ENCODE data around the gene RAB3D.
"Not testable (repeated sequence)": the region's sequence is repeated elsewhere in the genome, so short reads cannot be mapped to it uniquely, and the experiment has no call there.

Gene RAB3D

DNA sequence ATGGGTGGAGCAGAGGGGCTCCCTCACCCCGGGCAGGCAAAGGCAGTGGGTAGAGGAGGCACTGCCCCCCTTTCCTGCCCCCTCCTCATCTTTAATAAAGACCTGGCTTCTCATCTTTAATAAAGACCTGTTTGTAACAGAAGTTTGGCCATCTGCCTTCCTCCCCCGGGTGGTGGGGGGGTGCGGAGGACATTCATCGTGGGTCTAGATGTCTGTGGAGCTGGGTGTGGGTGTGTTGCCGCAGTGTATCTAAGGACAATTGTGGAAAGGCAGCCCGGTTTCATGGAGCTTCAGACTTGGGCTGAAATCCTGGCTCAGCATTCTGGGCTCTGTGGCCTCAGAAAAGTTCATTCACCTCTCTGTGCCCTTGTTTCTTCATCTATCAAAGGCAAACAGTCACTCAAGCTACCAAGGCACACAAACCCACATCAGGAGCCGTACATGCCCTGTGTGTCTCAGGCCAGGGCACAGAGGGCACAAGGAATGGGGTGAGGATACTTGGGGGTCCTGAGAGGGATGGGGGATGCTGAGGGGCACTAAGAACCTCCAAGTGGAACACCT, 26.2 kb upstream of the RAB3D start:
- no peak for DNase-seq

GRCh38 chr19:11364935-11365334, 25.5 kb upstream of the RAB3D start:
- DNase-seq = no peak

DNA sequence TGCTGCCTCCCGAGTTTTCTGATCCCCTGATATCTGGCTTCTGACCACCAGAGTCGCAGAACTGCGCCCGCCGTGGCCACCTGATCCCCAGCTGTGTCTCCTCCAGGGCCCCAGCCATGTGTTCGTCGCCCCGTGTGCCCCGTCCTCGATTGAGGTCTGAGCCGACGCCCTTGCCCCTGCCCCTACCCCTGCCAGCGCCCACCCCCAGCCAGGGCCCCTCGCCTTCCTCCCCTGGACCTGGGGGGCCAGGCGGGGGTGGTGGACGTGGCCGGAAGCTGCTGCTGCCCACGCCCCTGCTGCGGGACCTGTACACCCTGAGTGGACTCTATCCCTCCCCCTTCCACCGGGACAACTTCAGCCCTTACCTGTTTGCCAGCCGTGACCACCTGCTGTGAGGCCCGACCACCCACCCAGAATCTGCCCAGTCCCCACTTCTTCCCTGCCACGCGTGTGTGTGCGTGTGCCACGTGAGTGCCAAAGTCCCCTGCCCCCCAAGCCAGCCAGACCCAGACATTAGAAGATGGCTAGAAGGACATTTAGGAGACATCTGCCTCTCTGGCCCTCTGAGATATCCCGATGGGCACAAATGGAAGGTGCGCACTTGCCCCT, 24.9 kb upstream of the RAB3D start:
- no peak for DNase-seq

DNA sequence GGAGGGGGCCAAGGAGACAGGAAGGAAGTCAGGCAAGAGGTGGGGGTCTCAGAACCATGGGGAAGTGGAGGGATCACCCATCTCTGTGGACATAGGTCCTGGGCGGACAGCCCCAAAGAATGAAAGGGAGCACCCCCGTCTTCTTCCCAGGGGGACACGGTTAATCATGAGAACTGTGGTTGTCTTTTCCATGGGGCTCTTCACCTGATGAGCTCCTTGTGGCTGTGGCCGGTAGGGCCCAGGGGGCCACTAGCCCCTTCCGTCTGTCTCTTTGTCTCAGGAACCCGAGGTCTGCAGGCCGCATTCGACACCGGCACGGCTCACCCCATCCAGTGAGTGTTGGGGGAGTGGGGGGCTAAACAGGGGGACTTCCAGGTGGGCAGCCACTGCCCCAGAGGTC, 24.4 kb upstream of the RAB3D start:
- no peak for DNase-seq

GRCh38 chr19:11361771-11362731, 22.6 kb upstream of the RAB3D start:
- no peak for DNase-seq

DNA sequence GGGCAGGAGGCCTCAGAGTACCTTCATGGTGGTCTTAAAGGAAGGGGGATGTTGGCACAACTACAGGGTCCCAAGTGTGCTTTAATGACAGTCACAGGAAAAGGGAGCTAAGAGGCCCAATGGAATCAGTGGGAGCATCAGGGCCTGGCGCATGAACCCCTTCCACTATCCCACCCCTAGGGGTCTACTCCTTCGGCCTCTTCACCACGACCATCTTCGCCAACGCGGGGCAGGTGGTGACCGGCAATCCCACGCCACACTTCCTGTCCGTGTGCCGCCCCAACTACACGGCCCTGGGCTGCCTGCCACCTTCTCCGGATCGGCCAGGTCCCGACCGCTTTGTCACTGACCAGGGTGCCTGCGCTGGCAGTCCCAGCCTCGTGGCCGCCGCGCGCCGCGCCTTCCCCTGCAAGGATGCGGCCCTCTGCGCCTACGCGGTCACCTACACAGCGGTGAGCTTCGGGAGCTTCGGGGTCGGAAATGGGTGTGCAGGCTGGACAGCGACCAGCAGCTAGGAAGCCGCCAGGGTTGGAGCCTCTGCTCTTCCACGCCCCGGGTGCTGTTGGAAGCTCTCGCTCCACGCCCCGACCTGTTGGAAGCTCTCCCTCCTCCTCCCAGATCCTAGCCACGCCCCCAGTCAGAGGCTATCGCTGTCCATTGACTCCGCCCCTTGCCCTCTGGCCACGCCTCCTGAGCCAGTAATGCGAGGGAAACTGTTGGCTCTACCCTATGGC, 21.7 kb upstream of the RAB3D start:
- no peak for DNase-seq

GRCh38 chr19:11359421-11359820, 20.0 kb upstream of the RAB3D start:
- no peak for DNase-seq

- DNase-seq = no peak
Measured at GRCh38 chr19:11356676-11357550, 17.5 kb upstream of the RAB3D start.

DNA sequence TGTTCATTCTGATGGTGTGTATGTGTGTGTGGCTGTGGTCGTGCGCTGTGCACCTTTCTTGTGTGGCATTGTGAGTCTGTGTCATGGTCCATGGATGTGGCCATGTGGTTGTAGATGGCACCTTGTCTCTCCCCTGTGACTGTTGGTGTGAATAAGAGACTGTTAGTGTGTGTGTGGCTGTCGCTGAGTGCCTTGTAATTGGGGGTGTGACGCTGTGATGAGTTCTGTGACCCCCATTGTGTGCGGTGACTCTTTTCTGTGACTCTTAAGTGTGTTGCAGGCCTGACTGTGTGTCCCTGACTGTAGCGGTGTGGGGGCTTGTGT, 16.6 kb upstream of the RAB3D start:
- no peak for DNase-seq

DNA sequence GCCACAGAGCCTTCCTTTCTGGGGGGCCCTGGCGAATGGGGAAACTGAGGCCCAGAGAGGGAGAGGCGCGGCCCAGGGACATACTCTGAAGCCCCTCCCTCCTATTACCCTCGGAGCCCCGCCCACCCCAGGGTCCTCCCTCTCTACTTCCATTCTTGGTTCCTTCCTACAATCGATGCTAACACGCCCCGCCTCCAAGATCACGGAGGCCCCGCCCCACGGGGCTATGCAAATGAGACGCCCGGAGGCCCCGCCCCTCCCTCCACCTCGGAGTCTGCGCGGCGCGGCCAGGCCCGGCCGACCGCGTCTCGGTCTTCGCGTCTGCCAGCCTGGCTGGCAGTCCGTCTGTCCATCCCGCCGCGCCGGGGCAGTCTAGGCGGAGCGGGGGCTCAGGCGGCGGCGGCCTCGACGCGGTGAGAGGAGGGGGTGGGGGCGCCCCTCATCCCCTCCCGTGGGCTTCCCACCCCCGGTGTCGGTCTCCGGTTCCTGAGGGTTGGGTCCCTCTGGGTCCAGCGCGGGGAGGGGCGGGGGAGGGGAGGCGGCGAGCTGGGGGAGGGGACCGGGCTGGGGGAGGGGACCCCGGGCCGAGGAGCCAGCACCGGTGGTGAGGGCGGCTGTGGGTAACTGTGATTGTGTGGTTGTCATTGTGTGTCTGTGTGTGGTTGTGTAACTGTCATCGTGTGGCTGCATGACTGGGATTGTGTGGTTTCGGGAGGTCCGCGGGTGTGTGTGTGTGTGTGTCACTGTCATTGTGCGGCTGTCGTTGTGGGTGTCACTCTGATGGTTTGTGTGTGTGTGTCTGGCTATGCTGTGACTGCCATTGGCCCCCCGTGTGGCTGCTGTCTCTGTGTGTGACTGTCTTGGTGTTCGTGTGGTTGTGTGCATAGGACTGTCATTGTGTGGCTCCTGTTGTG, 16.0 kb upstream of the RAB3D start, which contains the start of gene PLPPR2:
PLPPR2 (plus strand) TSS at position 273 of the 914 bp plus-strand sequence. CDS start 2,242 bp downstream, outside the sequence.
- peak; percentile 77 for DNase-seq

DNA sequence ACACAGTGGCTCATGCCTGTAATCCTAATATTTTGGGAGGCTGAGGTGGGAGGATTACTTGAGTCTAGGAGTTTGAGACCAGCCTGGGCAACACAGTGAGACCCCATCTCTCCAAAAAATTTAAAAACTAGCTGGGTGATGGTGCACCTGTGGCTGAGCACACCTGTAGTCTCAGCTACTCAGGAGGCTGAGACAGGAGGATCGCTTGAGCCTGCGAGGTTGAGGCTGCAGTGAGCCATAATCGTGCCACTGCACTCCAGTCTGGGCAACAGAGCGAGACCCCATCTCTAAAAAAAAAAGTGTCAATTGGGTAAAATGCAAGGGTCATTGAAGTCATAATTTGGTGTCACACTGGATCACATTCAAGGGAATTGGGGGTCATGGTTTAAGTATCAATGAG, 14.6 kb upstream of the RAB3D start:
- not testable (repeated sequence) for DNase-seq

DNA sequence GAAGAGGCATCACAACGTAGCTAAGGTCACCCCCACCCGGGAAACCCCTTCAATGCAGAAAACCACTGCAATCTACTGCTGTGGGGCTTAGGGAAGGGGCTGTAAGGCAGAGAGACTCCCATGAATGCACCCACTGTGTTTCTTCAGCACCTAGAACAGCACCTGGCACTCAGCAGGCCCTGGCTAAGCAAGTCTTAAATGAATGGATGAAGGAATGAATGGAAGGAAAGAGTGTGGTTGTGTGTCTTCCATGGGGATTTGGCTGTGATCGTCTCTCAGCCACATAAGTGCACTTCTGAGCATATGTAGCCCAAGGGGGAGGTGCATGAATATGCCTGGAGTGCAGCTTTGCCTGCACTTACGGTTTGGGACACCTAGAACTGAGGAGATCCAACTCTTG, 9.7 kb upstream of the RAB3D start:
- no peak for DNase-seq

GRCh38 chr19:11347546-11348039, 8.1 kb upstream of the RAB3D start:
- DNase-seq = no peak

DNA sequence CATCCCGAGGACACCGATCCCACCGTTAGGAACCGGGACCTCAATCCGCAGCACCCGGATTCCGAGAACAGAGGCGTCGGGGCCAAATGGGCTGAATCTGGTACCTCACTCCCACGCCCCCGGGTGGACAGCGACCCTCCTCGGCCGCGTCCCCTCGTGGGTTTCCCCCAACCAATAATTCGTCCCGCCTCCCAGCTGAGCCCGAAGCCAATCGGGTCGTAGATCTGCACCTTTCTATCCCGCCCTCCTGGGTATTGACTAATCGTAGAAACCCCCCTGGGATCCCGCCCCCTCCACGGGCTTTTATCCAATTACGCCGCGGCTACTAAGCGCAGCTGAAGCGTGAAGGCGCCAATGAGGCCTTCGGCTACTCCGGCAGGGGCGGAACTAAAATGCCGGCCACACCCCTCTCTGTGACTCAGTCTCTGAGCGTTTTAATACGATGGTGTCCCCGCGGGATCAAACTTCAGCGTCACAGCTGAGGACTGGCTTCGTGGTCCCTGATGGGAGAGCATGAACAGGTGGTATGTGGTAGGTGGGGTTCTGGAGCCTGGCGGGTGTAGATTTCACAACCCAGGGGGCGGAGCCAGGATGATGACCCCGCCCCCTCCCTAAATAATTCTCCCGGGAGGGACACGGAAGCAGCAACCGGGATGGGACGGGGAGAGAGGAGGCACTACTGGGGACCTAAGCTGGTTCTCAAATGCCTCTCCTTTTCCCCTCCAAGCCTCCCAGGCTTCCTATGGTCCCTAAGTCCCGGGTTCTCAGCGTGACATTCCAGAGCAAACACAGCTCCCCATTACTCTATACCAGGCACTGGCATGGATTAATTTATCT, 6.9 kb upstream of the RAB3D start, which contains the start of the genes CCDC159 and TMEM205:
CCDC159 (plus strand) TSS at position 416 of the 837 bp plus-strand sequence; CDS start at position 504, 88 bp downstream.
TMEM205 (minus strand) TSS at position 165 of the 837 bp plus-strand sequence. CDS start 649 bp downstream, outside the sequence.
- DNase-seq = peak; percentile 99

GRCh38 chr19:11345122-11345803, 5.8 kb upstream of the RAB3D start:
- DNase-seq = no peak

- no peak for DNase-seq
Measured at GRCh38 chr19:11342429-11342828, 3.0 kb upstream of the RAB3D start.

- not testable (repeated sequence) for DNase-seq
Measured at GRCh38 chr19:11340099-11340467, 626 bp upstream of the RAB3D start.

GRCh38 chr19:11338569-11339253, 746 bp downstream of the RAB3D start:
- DNase-seq = no peak
